Gastroesophageal sphincter (tissue), 4 donors: ENCODE data around the gene MVD. TPM values are rescaled to one million over a fixed set of nuclear protein-coding genes. Genes with fewer than 3 reads are reported as not detected.
A peak's percentile ranks its signal among the peaks of the same experiment; 100 is the strongest.

ENCODE experiments used
- ATAC-seq: fragments of 150-250 bp; one replicate; pipeline ENCODE4 v1.9.1; 2016; ENCODE audit warnings: mild to moderate bottlenecking, moderate library complexity
- H3K27ac ChIP-seq, 4 donors: fragments of 200-600 bp; sonication (generic) in 3 of 4; 1 replicate in 3 of 4; 2 replicates in 1 of 4; pipeline ENCODE4 v1.5.1; 2016 to 2019
- H3K27me3 ChIP-seq: fragments of 200-600 bp; sonication (generic); one replicate; pipeline ENCODE4 v1.5.1; 2019
- H3K36me3 ChIP-seq, 2 donors: fragments of 200-600 bp; sonication (generic); one replicate each; pipeline ENCODE4 v1.5.1; 2019; ENCODE audit warnings: control low read depth in 1 of 2
- H3K4me1 ChIP-seq, 3 donors: fragments of 200-600 bp; sonication (generic); 1 replicate in 2 of 3; 2 replicates in 1 of 3; pipeline ENCODE4 v1.5.1; 2016 to 2019; ENCODE audit warnings: control low read depth in 2 of 3
- H3K4me3 ChIP-seq, 2 donors: fragments of 200-600 bp; sonication (generic); one replicate each; pipeline ENCODE4 v1.5.1; 2019; ENCODE audit warnings: mild to moderate bottlenecking in 1 of 2, moderate library complexity in 1 of 2
- H3K9me3 ChIP-seq, 3 donors: fragments of 200-600 bp; sonication (generic); one replicate each; pipeline ENCODE4 v1.5.1; 2017 to 2019; ENCODE audit warnings: control low read depth in 2 of 3
- EP300 ChIP-seq: sonication (generic); formaldehyde crosslinking; IDR thresholded peaks from one replicate; pipeline ENCODE4 v1.6.1; 2017; ENCODE audit warnings: antibody characterized with exemption, mild to moderate bottlenecking
- POLR2A ChIP-seq, 2 donors: fragments of 450-650 bp; IDR thresholded peaks; one replicate each; pipeline ENCODE4 v1.6.1; 2017; ENCODE audit warnings: antibody characterized with exemption in 2 of 2, mild to moderate bottlenecking in 2 of 2, moderate library complexity in 1 of 2
- POLR2AphosphoS5 ChIP-seq: sonication (generic); formaldehyde crosslinking; IDR thresholded peaks from one replicate; pipeline ENCODE4 v1.6.1; 2017; ENCODE audit warnings: antibody characterized with exemption
- WGBS, 2 donors: methylation state at CpG; one replicate each; pipeline ENCODE4 v1.1.5; 2018; ENCODE audit warnings: low coverage in 1 of 2; 5-methylcytosine and 5-hydroxymethylcytosine counted together
- total RNA-seq, 4 donors: library from RNA; depleted of rRNA; stranded (reverse); fragments of >200 nt; gene quantifications; one replicate each; pipeline ENCODE4 v1.1.0, GENCODE V29; 2016
- TF ChIP-seq, protein P1 (sequence below), 4 experiments: fragments of 200-600 bp in 2 of 4; fragments of 450-650 bp in 2 of 4; sonication (generic) in 1 of 4; IDR thresholded peaks; one replicate each; pipeline ENCODE4 v1.5.1; 2017 to 2019; ENCODE audit warnings: antibody characterized with exemption in 4 of 4, mild to moderate bottlenecking in 2 of 4, moderate library complexity in 2 of 4

The MVD gene
- total RNA-seq, 4 donors from 2014 or later, result 21.3 to 30.3 (median 26.6) TPM

DNA sequence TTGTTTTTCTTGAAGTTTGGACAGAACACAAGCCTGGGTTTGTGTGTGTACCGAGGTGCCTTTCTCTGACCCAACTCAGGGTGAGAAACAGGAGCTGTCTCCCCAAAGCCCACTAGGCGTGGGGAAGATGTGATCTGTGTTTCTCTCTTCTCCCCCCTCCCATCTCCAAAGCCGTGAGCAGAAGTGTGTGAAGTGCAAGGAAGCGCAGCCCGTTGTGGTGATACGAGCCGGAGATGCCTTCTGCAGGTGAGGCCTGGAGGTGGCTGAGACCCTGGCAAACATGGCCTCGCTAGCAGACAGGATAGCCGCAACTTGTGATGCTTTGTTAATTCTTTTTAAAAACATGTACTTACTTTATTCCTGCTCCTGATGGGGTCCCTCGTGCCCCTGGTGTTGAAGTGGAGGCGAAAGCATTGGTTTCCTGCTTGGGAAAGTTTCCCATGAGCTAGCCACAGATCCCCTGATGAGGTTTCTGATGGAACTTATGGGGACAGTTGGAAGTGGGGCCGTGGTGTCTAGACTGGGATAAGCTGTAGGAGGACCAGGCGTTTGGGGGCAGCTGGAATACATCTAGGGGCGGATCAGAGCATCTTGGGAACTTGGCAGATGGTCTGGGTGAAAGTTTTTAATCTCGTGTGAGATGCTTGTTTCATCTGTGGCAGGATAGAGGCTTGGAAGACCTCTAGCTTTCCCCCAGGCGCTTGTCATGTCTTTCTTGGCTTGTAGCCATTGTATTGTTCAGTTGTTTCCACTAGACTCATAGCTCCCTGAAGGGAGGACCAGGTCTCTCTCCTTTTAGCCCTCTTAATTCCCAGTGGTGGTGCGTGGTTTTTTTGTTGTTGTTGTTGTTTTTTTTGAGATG is 44.3 kb upstream of the MVD start:
- H3K27ac ChIP-seq, result peak overlapping the region; percentile 66 to 93 (median 90)
- H3K4me3 ChIP-seq, result peak overlapping the region; percentile 71 to 99
- 26 to 67% methylated on average over 1 to 12 of the region's 17 CpGs for WGBS, 2 donors
- TF ChIP-seq EP300 (no peak), POLR2AphosphoS5 (no peak), POLR2A (IDR thresholded peaks at IDR 0.05) (no peak)
- TF ChIP-seq, protein P1, sequence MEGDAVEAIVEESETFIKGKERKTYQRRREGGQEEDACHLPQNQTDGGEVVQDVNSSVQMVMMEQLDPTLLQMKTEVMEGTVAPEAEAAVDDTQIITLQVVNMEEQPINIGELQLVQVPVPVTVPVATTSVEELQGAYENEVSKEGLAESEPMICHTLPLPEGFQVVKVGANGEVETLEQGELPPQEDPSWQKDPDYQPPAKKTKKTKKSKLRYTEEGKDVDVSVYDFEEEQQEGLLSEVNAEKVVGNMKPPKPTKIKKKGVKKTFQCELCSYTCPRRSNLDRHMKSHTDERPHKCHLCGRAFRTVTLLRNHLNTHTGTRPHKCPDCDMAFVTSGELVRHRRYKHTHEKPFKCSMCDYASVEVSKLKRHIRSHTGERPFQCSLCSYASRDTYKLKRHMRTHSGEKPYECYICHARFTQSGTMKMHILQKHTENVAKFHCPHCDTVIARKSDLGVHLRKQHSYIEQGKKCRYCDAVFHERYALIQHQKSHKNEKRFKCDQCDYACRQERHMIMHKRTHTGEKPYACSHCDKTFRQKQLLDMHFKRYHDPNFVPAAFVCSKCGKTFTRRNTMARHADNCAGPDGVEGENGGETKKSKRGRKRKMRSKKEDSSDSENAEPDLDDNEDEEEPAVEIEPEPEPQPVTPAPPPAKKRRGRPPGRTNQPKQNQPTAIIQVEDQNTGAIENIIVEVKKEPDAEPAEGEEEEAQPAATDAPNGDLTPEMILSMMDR (IDR thresholded peaks at IDR 0.05), result no peak
- H3K4me1 ChIP-seq, result peaks cover 0 to 58% (median 21%) of the 10 kb centered on the region in 3 donors
- no peak for ATAC-seq
- H3K27me3 ChIP-seq, result no peaks in the 10 kb centered on the region
- H3K9me3 ChIP-seq, result no peaks in the 10 kb centered on the region
- H3K36me3 ChIP-seq, result peaks cover 0 to 23% of the 10 kb centered on the region in 2 donors

DNA sequence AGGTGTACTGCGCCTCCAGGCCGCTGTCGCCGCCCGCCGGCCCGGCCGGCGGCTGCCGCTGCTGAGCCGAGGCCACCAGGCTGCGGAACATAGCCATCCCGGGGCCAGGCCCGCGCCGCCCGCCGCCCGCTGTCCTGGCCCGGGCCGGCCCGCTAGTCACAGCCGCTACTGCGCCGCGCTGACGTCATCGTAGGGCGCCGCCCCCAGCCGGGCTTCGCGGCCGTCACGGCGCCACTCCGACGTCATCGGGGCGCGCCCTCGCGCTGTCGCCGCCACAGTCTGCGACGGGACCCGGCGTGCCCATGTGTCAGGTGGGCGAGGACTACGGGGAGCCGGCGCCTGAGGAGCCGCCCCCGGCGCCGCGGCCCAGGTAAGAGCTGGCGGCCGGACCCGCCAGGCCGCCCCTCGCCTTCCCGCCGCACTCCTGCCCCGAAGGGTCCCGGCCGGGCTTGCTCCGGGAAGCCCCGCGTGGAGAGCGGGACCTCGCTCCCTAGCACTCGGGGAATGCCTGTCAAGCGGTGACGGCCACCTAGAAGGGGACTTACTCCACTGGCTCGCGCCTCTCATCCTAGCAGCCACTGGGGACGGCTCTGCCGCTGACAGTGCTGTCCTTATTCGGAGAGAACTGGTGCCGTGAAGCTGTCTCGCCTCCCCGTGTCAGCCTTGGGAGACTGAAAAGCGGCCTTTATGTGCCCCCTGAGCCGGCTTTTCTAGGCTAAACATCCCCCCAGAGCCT is 43.5 kb upstream of the MVD start, which contains the start of the genes CTU2 and RNF166:
Gene CTU2 (plus strand): TSS at position 275 of the 736 bp plus-strand sequence. CDS start 28 bp downstream, at position 303.
Gene RNF166 (minus strand): TSS at position 180 of the 736 bp plus-strand sequence. CDS start 83 bp downstream, at position 97.
- Histone ChIP-seq H3K4me3 (peak within 1 kb of the TSS; percentile 71 to 99), H3K9me3 (no peaks in the 10 kb centered on the region), H3K36me3 (peaks cover 0 to 30% of the 10 kb centered on the region in 2 donors), H3K27me3 (no peaks in the 10 kb centered on the region), H3K27ac (peak within 1 kb of the TSS; percentile 66 to 93 (median 90)), H3K4me1 (peaks cover 0 to 66% (median 24%) of the 10 kb centered on the region in 3 donors)
- TF ChIP-seq POLR2A (IDR thresholded peaks at IDR 0.05) (peak; percentile 93), POLR2AphosphoS5 (peak; percentile 80), EP300 (no peak)
- TF ChIP-seq, protein P1 (IDR thresholded peaks at IDR 0.05), result peak in 1 of 4 experiments; percentile 9
- whole genome bisulfite sequencing, 2 donors, result no CpG with 5 or more reads among the region's 86 CpGs
- ATAC-seq, result peak; percentile 92

DNA sequence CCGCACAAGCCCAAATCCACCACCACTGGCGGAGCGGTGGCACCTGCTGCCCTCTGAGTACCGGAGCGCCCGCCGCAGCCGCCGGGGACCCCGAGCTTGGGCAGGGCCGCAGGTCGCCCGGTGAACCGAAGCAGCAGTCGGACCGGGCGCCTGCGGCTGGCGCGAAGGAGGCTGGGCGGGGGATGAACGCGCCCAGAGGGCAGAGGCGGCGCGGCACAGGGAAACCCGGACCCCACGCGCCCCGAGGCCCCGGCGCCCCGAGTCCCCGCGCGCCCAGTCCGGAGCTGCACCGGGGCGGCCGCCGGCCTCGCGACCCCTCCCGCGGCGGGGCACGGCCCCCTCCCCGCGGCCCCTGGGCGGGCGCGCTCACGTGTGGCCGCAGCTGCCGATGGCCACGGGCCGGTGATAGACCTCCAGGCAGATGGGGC is 42.9 kb upstream of the MVD start:
- TF ChIP-seq POLR2A (IDR thresholded peaks at IDR 0.05) (no peak), EP300 (no peak), POLR2AphosphoS5 (no peak)
- TF ChIP-seq, protein P1 (IDR thresholded peaks at IDR 0.05), result no peak
- H3K27ac ChIP-seq, result peak overlapping the region; percentile 40 to 93 (median 90)
- peak overlapping the region; percentile 71 to 99 for H3K4me3 ChIP-seq
- H3K4me1 ChIP-seq, result peaks cover 0 to 72% (median 27%) of the 10 kb centered on the region in 3 donors
- H3K9me3 ChIP-seq, result no peaks in the 10 kb centered on the region
- H3K36me3 ChIP-seq, result peaks cover 0 to 35% of the 10 kb centered on the region in 2 donors
- ATAC-seq, result peak; percentile 54
- no peaks in the 10 kb centered on the region for H3K27me3 ChIP-seq
- no CpG with 5 or more reads among the region's 57 CpGs for WGBS, 2 donors

DNA sequence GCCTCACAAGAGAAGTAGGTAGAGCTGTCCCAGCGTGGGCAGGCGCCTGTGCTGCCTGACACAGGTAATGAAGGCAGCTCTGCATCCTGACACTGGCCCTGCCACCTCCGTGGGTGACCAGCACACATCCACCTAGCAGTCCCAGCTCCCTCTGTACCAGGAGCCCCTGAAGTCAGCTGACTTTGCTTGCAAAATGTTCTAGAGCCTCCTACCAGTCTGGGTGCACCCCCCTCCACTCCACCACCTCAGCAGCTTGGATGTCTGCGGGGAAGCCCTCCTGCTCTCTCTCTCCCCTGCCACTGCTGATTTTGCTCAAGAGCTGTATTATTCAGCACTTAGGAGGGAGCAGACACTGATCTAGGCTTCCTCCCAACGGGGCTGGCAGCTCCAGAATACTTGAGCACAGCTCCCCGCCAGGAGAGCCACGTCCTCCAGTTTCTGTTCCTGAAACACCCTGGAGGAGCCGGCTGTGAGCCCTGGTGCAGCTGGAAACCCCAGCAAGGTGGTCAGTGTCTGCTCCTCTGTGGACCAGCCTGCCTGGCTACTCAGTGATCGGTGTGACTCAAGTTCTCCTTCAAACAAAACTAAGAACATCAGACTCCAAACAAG is 42.3 kb upstream of the MVD start:
- TF ChIP-seq EP300 (no peak), POLR2AphosphoS5 (no peak), POLR2A (IDR thresholded peaks at IDR 0.05) (no peak)
- TF ChIP-seq, protein P1 (IDR thresholded peaks at IDR 0.05), result no peak
- Histone ChIP-seq H3K4me3 (peak overlapping the region; percentile 71 to 99), H3K27ac (peak overlapping the region; percentile 40 to 93 (median 90)), H3K27me3 (no peaks in the 10 kb centered on the region), H3K9me3 (no peaks in the 10 kb centered on the region), H3K4me1 (peaks cover 0 to 78% (median 27%) of the 10 kb centered on the region in 3 donors), H3K36me3 (peaks cover 0 to 40% of the 10 kb centered on the region in 2 donors)
- WGBS, 2 donors, result 20 to 22% methylated on average over 1 to 4 of the region's 9 CpGs
- ATAC-seq, result no peak
